ENCODE measurements around the gene HOXA13. TPM values are rescaled to one million over a fixed set of nuclear protein-coding genes. Genes with fewer than 3 reads are reported as not detected.

The HOXA13 gene
- total RNA-seq, 1 experiment from 2014 or later, result 0.35 TPM

DNA sequence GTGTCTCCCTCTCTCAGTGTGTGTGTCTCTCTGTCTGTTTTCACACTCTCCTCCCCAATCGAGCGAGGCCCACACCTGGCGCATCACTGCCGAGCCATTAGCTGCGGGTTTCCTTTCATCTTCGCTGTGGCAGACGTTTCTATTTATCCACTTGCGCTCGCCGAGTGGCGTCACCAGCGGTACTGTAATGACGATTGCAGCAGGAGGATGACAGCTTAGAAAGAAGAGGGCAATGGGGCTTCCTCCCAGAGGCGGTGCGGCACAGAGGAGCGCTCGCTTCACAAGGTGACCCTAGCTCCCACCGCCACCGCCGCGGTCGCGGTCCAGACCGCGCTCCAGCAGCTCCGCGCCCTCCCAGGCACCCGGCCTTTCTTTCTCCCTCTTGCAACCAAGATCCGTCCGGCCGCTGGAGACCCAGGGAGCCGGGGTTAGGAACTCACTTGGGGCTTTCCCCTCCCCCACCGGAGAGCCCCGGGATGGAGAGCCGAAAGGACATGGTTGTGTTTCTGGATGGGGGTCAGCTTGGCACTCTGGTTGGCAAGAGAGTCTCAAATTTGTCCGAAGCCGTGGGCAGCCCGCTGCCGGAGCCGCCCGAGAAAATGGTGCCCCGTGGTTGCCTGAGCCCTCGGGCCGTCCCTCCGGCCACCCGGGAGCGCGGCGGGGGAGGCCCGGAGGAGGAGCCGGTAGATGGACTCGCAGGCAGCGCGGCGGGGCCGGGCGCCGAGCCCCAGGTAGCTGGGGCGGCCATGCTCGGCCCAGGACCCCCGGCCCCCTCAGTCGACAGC, 42.9 kb upstream of the HOXA13 start, which contains the start of gene EVX1:
Gene EVX1 (plus strand): TSS at position 248 of the 785 bp plus-strand sequence. CDS start 229 bp downstream, at position 477.
- no peak within 1 kb of the TSS for H3K27ac ChIP-seq
- CTCF ChIA-PET, result no interaction called here
- TF ChIP-seq CTCF (conservative IDR thresholded peaks at IDR 0.05), result no peak
- no peak for TF ChIP-seq EZH2 (IDR thresholded peaks at IDR 0.05; ENCODE audit: low read depth)
- H3K4me3 ChIP-seq, result no peak within 1 kb of the TSS
- H3F3A ChIP-seq (ENCODE audit: insufficient read depth, low read depth), result no peaks in the 10 kb centered on the region
- POLR2A ChIA-PET (ENCODE audit: unreplicated experiment), result interaction anchor here (0.6 kb wide), 1 partner anchor 72 kb away, joined by 3 read pairs; no protein-coding TSS in a partner anchor
- H3K4me1 ChIP-seq (replicated peaks; ENCODE audit: insufficient read depth), result no peaks in the 10 kb centered on the region
- no peaks in the 10 kb centered on the region for H3K79me2 ChIP-seq (ENCODE audit: low read depth)
- DNase-seq, result no peak
- H4K20me1 ChIP-seq (ENCODE audit: insufficient read depth), result no peaks in the 10 kb centered on the region
- intact Hi-C loops (cut with micrococcal nuclease; ENCODE audit: unreplicated experiment), result no loop called here
- H3K4me2 ChIP-seq, result no peak within 1 kb of the TSS
- no peak within 1 kb of the TSS for H2AFZ ChIP-seq
- H3K9me2 ChIP-seq (ENCODE audit: insufficient read depth), result no peaks in the 10 kb centered on the region
- no TSS peak for BruUV-seq (replicated peaks)
- no peaks in the 10 kb centered on the region for H3K36me3 ChIP-seq (ENCODE audit: low read depth)
- peaks cover 27% of the 10 kb centered on the region; the same call in 1 of the 2 replicates for H3K27me3 ChIP-seq (ENCODE audit: insufficient read depth, low read depth)
- no peaks in the 10 kb centered on the region for H3K9me3 ChIP-seq (ENCODE audit: insufficient read depth, low read depth)

DNA sequence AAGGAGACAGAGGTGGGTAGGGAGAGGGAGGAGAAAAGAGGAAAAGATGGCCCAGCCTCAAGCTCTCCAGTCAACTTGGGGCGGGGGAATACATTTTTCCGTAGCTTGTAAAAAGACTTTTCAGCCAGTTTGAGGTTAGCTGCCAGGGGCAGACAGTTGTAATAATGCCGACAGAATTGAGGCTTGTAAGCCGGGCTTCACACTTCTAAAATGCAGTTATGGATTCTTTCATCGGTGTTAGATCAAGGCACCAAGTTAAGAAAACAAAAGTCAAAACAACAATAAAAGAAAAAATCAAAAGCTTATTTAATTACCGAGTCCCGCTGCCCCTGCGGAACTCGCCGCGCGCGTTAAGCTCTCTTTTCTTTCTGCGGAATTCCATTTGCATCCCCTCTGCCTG, 42.3 kb upstream of the HOXA13 start:
- H3K4me3 ChIP-seq, result no peak overlapping the region
- H3K4me1 ChIP-seq (replicated peaks; ENCODE audit: insufficient read depth), result no peaks in the 10 kb centered on the region
- H3F3A ChIP-seq (ENCODE audit: insufficient read depth, low read depth), result no peaks in the 10 kb centered on the region
- intact Hi-C loops (cut with micrococcal nuclease; ENCODE audit: unreplicated experiment), result no loop called here
- no peaks in the 10 kb centered on the region for H4K20me1 ChIP-seq (ENCODE audit: insufficient read depth)
- no peak overlapping the region for H3K4me2 ChIP-seq
- TF ChIP-seq CTCF (conservative IDR thresholded peaks at IDR 0.05), result no peak
- no peak for TF ChIP-seq EZH2 (IDR thresholded peaks at IDR 0.05; ENCODE audit: low read depth)
- ChIA-PET POLR2A (ENCODE audit: unreplicated experiment) (interaction anchor here (0.5 to 0.6 kb wide), 3 partner anchors 13 to 364 kb away, joined by 3 to 5 read pairs (median 4); no protein-coding TSS in a partner anchor), CTCF (no interaction called here)
- no peak for DNase-seq
- H2AFZ ChIP-seq, result no peak overlapping the region
- no peaks in the 10 kb centered on the region for H3K9me3 ChIP-seq (ENCODE audit: insufficient read depth, low read depth)
- H3K36me3 ChIP-seq (ENCODE audit: low read depth), result no peaks in the 10 kb centered on the region
- BruUV-seq (replicated peaks), result no TSS peak
- H3K27me3 ChIP-seq (ENCODE audit: insufficient read depth, low read depth), result peaks cover 26% of the 10 kb centered on the region; the same call in 1 of the 2 replicates
- H3K9me2 ChIP-seq (ENCODE audit: insufficient read depth), result no peaks in the 10 kb centered on the region
- no peaks in the 10 kb centered on the region for H3K79me2 ChIP-seq (ENCODE audit: low read depth)
- no peak overlapping the region for H3K27ac ChIP-seq

GRCh38 chr7:27241189-27242056, 41.5 kb upstream of the HOXA13 start:
- H3K4me1 ChIP-seq (replicated peaks; ENCODE audit: insufficient read depth), result no peaks in the 10 kb centered on the region
- BruUV-seq (replicated peaks), result no TSS peak
- H3K27ac ChIP-seq, result no peak overlapping the region
- H2AFZ ChIP-seq, result no peak overlapping the region
- no peak for TF ChIP-seq CTCF (conservative IDR thresholded peaks at IDR 0.05)
- TF ChIP-seq EZH2 (IDR thresholded peaks at IDR 0.05; ENCODE audit: low read depth), result no peak
- no peak for DNase-seq
- no peaks in the 10 kb centered on the region for H3K36me3 ChIP-seq (ENCODE audit: low read depth)
- no peak overlapping the region for H3K4me3 ChIP-seq
- H3K9me3 ChIP-seq (ENCODE audit: insufficient read depth, low read depth), result no peaks in the 10 kb centered on the region
- H3K27me3 ChIP-seq (ENCODE audit: insufficient read depth, low read depth), result peaks cover 23% of the 10 kb centered on the region; the same call in 1 of the 2 replicates
- ChIA-PET CTCF (interaction anchor here (0.6 kb wide), 1 partner anchor 423 kb away, joined by 5 read pairs; no protein-coding TSS in a partner anchor), POLR2A (ENCODE audit: unreplicated experiment) (interaction anchor here (0.5 to 0.6 kb wide), 4 partner anchors 12 to 684 kb away, joined by 3 to 5 read pairs (median 4); no protein-coding TSS in a partner anchor)
- H3F3A ChIP-seq (ENCODE audit: insufficient read depth, low read depth), result no peaks in the 10 kb centered on the region
- no peaks in the 10 kb centered on the region for H3K9me2 ChIP-seq (ENCODE audit: insufficient read depth)
- intact Hi-C loops (cut with micrococcal nuclease; ENCODE audit: unreplicated experiment), result no loop called here
- no peak overlapping the region for H3K4me2 ChIP-seq
- no peaks in the 10 kb centered on the region for H3K79me2 ChIP-seq (ENCODE audit: low read depth)
- H4K20me1 ChIP-seq (ENCODE audit: insufficient read depth), result no peaks in the 10 kb centered on the region
